Iris pigment epithelial cell (primary cell): ENCODE data around the gene C16orf82.

Experiments used
- DNase-seq: peaks from one replicate; pipeline ENCODE4 v3.0.0-alpha.2; 2011; ENCODE audit warnings: low read depth

Gene C16orf82

GRCh38 chr16:27088216-27088615 is 21.5 kb downstream of the C16orf82 start:
- no peak for DNase-seq

- DNase-seq = no peak
Measured at GRCh38 chr16:27096375-27096774, 29.6 kb downstream of the C16orf82 start.

GRCh38 chr16:27097800-27098230 is 31.1 kb downstream of the C16orf82 start:
- DNase-seq = no peak

- DNase-seq = no peak
Measured at GRCh38 chr16:27098366-27099049, 31.8 kb downstream of the C16orf82 start.

- DNase-seq = no peak
Measured at GRCh38 chr16:27102701-27103575, 36.2 kb downstream of the C16orf82 start.

- DNase-seq = no peak
Measured at GRCh38 chr16:27103954-27104353, 37.2 kb downstream of the C16orf82 start.

DNA sequence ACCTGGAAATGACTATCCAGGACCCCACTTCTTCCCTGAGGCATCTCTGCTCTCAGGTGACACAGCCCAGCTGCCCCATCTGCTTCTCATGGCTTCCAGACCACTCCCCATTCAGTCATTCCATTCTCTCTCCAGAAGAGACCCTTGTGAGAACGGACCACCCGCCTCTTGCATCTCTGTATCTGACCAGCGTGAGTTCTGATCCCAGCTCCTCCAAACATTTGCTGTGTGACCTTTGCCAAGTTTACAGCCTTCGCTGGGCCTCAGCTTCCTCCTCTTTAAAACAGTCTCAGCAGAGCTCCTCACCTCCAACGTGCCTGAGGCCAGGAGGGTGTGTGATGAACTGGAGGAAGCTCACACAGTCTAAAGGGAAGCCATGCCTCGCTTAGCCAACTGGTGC is 39.6 kb downstream of the C16orf82 start:
- no peak for DNase-seq

DNA sequence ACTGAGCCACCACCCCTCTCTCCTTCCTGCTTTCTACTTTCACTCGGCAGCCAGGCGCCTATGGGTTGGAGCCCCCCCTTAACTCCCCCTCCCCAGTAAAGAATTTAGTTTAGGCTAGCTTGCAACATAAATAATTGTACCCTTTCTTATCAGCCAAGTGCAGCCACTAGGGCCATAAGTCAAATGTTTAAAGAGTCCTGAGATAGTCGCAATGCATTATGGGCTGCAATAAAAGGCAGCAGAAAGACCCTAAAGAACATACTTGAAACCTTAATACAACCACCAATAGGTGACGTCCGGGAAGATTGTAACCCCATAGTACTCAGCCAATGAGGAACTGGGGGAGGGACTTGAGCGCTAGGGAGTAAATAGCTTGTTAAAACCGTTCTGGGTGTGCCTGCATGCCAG is 40.5 kb downstream of the C16orf82 start:
- no peak for DNase-seq

DNA sequence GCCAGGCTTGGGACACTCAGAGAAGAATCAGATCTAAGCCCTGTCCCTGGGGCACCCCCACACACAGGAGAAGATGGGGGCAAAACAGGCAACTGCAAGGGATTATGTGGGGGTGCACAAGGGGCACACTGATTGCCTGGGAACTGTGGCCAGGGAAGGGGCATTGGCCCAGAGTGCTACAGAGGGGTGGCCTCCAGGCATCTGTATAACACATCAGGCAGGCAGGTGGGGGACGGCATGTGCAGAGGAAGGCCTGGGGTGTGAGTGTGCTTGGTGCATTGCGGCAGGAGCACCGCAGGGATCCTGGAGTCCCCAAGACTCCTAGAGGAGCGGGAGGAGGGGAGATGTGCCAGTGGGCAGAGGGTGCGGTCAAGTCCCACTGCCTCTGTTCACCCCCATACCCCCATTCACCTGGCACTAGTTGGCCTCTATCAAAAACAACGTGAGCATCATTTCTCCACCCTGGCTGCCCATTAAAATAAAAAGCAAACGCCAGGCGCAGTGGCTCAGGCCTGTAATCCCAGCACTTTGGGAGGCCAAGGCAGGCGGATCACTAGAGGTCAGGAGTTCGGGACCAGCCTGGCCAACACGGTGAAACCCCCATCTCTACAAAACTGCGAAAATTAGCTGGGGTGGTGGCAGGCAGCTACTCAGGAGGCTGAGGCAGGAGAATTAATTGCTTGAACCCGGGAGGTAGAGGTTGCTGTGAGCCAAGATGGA is 41.5 kb downstream of the C16orf82 start:
- no peak for DNase-seq

DNA sequence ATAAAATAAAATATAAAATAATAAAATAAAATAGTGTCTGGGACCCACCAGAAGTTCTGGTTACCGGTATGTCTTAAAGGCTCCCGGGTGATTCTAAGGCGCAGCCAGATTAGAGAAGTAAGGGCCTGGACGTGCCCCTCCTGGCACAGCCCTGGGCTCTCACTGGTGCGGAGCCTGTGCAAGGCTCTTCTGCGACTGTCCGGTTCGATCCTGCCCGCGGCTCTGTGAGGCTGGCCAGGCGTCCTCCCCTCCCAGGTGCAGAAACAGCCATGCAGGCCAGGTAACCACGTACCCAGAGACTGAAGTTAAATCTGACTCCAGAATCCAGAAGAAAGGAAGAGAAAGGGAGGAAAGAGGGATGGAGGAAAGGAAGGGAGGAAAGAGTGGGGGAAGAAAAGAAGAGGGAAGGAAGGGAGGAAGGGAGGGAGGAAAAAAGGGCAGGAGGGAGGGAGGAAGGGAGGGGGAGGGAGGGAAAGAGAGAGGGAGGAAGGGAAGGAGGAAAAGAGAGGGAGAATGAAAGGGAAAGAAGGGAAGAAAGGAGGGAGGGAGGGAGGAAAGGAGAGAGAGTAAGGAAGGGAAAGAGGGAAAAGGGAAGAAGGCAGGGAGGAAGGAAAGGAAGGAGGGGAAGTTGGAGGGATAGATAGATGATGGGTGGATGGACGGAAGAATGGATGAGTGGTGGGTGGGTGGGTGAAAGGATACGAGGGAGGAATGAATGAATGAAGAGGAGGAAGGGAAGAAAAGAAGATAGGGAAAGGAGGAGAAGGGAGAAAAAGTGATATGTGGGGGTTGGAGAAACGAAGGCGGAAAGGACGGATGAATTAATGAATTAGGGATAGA is 42.3 kb downstream of the C16orf82 start:
- no peak for DNase-seq

GRCh38 chr16:27109666-27110523 is 43.2 kb downstream of the C16orf82 start:
- DNase-seq = peak; percentile 56

- DNase-seq = no peak
Measured at GRCh38 chr16:27110524-27110896, 43.8 kb downstream of the C16orf82 start.

DNA sequence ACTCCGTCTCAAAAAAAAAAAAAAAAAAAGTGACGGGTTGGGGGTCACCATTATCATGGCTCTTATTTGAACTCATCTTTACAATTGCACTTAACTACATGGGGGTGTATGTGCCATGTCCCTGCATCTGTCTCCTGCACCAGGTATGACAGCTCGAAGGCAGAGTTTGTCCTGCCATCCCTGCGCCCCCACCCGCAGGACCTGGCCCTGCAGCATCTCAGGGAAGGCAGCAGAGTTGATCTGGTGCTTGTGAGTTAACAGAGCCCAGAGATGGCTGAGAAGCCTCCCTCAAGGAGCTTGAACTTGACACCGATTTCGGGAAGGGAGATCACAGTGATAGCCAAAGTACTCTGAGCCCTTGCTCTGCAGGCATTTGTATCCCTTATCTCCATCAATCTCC is 44.8 kb downstream of the C16orf82 start:
- DNase-seq = no peak

- no peak for DNase-seq
Measured at GRCh38 chr16:27112093-27112811, 45.5 kb downstream of the C16orf82 start.

DNA sequence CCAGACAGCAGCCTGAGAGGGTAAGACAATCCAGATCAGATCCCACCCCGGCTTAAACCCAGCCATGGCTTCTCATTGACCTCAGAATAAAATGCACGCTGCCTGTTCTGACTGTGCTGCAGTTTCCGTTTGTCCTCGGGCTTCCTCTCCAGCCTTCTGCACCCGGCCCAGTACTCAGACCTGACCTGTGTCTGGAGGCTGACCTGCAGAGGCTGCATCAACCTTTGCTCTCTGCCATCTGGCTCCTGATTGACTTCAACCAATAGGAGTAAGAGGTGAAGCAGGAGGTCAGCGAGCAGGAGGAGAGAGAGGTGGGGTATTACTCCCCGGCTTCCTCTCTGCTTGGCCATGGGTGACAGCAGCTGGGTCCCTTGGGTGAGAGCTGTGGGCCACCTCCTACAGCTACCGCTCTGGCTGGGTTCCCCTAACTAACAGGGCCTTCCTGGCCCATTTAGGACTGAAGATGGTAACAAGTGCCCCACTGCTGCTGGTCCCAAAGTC is 46.7 kb downstream of the C16orf82 start:
- DNase-seq = no peak

DNA sequence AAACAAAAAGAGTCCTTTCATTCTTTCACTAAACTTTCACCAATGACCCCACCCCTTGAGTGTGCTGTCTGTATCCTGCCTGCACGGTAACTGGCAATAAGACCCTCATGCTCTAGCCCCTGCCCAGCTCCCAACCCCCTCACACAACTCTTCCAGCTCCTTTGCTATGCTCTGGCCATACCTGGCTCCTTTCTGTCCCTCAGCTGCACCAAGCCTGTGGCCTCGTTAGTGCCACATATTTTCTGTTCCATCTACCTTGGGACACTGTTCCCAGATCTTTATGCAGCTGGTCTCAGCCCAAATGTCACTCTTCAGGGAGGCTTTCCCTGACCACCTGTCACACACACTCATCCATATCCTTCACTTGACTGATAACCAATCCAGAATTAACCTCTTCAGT is 47.3 kb downstream of the C16orf82 start:
- DNase-seq = no peak

DNA sequence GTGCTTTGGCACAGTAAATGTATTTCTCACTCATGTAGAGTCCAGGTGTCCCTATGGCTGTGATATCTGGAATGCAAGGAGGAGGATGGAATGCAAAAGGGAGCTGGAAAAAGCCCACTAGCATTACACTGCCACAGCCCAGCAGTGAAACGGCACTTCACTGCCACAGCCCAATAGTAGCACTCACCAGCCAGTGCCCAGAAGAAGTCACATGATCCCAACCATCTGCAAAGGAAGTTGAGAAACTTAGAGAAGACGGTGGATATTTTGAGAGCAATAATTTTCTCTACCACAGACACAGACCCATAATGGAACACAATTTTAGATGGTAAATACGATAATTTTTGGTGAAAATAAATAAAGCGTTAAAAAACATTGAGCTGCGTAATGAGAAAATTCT is 51.8 kb downstream of the C16orf82 start:
- DNase-seq = no peak
